Measurements from ENCODE around the gene PLEKHM1. TPM values are rescaled to one million over a fixed set of nuclear protein-coding genes. Genes with fewer than 3 reads are reported as not detected.
"Not testable (repeated sequence)": the region's sequence is repeated elsewhere in the genome, so short reads cannot be mapped to it uniquely, and the experiment has no call there.

Gene PLEKHM1
- total RNA-seq, 2 experiments from 2014 or later: 20.4 to 21.2 TPM

DNA sequence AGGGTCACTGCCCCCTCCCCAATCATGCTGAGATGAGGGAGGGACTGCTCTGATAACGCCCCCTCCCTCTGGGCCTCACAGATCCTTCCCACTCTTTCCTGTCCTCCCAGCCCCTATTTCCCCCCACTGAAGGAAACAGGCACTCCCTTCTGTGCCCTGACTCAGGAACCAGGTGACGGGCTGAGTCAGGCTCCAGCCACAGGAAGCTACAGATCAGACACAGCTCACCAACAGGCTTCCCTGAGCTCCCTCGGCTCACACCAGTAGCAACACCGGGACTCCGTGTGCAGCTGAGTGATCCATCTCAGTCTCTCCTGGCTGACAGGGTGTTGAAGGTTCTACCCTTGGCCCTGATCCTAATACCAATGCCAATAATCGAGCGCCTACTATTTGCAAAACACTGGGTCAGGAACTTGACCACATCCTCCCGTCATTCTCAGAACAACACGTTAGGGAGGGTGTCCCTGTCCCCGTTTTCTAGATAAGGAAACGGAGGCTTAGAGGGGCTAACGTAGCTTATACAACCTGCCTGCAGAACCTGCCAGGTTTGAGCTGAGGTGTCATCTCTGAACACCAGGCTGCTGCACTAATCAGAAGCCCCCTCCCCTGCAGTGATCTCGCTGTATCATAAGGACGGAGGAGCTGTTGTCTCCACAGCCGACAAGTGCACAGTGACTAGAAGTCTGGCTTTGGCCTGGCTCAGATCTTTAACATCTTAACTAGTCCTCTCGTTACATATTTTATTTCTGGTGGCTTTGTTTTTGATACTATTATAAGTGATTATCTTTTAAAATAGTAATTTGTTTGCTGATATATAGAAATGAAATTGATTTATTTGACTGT is 44.4 kb downstream of the PLEKHM1 start:
- Mint-ChIP-seq H3K4me1 (peaks cover 13% of the 10 kb centered on the region), H3K27ac (peak overlapping the region; percentile 65)
- ChIA-PET CTCF (interaction anchor here (0.9 kb wide), 1 partner anchor 120 kb away, joined by 3 read pairs; no protein-coding TSS in a partner anchor), POLR2A (interaction anchor here (1.6 kb wide), 1 partner anchor 37 kb away, joined by 3 read pairs; no protein-coding TSS in a partner anchor)
- ATAC-seq: peak; percentile 99
- H3K27me3 Mint-ChIP-seq; intact Hi-C loops (cut with DNase I, micrococcal nuclease); H3K9me3 Mint-ChIP-seq (ENCODE audit: low read depth); H3K4me3 Mint-ChIP-seq; H3K36me3 Mint-ChIP-seq (ENCODE audit: low read depth): not testable (repeated sequence)
- DNase-seq: peak; percentile 73

DNA sequence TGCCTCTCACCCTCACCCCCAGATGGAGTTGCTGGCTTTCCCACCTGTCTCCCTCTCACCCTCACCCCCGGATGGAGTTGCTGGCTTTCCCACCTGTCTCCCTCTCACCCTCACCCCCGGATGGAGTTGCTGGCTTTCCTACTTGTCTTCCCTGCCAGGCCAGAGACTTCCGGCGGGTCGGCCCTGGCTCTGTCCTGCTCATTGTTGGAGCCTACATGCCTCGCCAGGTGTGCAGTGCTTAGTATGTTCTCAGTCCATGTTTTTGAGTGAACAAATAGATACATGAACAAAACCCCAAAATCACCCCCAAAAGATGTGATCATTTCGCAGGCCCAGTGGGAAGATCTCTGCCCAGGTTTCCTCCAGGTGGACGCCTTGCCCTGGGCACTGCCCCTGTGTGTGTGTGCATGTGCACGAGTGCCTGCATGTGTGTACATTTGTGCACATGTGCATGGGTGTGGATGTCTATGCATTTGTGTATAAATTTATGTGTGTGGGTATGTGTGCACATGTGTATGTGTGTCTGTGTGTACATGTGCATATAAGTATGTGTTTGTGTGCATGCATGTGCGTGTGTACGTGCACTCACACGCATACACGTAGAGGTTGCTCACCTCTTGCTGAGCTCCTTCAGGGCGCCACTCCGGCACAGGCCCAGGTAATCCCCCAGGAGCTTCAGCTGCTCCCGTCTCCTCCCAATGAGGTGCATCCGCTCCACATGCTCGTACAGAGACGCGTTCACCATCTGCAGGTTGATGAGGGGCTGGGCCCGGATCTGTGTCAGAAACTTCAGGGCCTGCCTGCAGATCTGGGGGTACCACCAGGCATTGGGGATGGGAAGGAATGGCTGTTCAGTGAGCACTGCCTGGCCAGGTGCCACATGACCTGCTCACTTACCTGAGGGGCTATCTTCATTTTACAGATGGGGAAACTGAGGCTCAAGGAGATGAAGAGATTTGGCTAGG is 45.4 kb downstream of the PLEKHM1 start:
- H3K36me3 Mint-ChIP-seq (ENCODE audit: low read depth); DNase-seq; H3K27me3 Mint-ChIP-seq; ATAC-seq; intact Hi-C loops (cut with DNase I, micrococcal nuclease); H3K4me3 Mint-ChIP-seq; H3K27ac Mint-ChIP-seq; CTCF ChIA-PET; H3K9me3 Mint-ChIP-seq (ENCODE audit: low read depth): not testable (repeated sequence)
- H3K4me1 Mint-ChIP-seq: peaks cover 21% of the 10 kb centered on the region
- POLR2A ChIA-PET: interaction anchor here (1.6 kb wide), 1 partner anchor 36 kb away, joined by 3 read pairs; no protein-coding TSS in a partner anchor

DNA sequence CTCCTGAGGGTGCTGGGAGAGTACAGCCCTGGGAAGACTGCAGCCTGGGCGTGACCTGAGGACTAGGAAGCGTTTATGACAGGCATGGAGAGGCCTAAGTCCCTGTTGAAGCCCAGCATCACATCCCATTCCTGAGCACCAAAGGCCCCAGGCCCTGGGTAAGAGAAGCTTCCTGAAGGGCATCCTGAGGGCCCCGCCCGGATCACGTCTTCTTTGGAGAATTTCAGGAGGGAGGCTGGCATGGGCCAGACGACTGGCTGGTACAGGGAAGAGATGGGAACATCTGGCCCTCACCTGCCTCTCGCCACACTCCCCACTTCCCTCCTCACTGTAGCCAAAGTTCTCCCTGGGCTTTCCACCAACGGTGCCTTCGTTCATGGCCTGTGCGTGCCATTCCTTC is 46.2 kb downstream of the PLEKHM1 start:
- H3K36me3 Mint-ChIP-seq (ENCODE audit: low read depth); H3K4me3 Mint-ChIP-seq; H3K27me3 Mint-ChIP-seq; H3K27ac Mint-ChIP-seq; intact Hi-C loops (cut with DNase I, micrococcal nuclease); CTCF ChIA-PET; DNase-seq; ATAC-seq; H3K9me3 Mint-ChIP-seq (ENCODE audit: low read depth); POLR2A ChIA-PET: not testable (repeated sequence)
- peaks cover 21% of the 10 kb centered on the region for H3K4me1 Mint-ChIP-seq

DNA sequence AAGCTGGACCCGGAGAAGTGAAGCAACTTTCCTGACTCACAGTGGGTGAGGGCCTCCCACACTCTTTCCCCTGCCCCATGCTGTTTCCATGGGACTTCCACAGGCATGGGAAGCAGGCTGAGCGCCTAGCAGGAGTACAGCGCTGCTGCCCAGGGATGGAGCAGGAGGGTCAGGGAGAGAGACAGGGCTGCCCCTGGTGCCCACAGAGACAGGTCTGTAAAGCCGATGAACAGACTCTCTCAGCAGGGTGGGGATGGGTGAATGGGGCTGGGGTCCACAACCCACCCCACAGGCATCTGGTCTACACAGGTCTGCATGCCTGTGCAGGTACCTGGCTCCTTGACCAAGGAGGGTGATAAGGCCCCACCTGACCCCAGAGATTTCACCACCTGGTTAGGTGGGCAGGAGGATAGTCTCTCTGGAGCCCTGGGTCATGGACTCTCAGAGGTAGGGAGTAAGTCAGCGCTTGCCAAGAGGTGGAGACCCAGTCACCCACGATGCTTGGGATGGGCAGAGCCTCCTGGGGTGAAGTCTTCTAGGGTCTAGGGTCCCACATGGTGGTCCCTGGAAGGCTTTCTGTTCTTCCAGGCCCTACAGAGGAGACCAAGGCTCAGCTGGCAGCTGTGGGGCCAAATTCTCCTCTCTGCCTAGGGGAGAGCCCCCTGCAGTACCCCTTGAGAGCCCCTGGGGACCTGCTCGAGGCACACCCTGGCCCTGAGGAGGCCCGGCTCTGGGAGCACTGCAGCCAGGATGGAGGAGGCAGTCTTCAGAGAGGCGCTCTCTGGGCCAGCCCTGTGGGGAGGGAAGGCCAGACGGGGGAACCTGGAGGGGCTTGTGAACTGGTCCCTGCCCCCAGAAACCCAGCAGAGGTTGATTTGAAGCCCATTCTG is 46.9 kb downstream of the PLEKHM1 start:
- DNase-seq; intact Hi-C loops (cut with DNase I, micrococcal nuclease); CTCF ChIA-PET; H3K4me3 Mint-ChIP-seq; H3K27ac Mint-ChIP-seq; ATAC-seq; H3K36me3 Mint-ChIP-seq (ENCODE audit: low read depth); H3K9me3 Mint-ChIP-seq (ENCODE audit: low read depth); POLR2A ChIA-PET; H3K27me3 Mint-ChIP-seq: not testable (repeated sequence)
- peaks cover 21% of the 10 kb centered on the region for H3K4me1 Mint-ChIP-seq

DNA sequence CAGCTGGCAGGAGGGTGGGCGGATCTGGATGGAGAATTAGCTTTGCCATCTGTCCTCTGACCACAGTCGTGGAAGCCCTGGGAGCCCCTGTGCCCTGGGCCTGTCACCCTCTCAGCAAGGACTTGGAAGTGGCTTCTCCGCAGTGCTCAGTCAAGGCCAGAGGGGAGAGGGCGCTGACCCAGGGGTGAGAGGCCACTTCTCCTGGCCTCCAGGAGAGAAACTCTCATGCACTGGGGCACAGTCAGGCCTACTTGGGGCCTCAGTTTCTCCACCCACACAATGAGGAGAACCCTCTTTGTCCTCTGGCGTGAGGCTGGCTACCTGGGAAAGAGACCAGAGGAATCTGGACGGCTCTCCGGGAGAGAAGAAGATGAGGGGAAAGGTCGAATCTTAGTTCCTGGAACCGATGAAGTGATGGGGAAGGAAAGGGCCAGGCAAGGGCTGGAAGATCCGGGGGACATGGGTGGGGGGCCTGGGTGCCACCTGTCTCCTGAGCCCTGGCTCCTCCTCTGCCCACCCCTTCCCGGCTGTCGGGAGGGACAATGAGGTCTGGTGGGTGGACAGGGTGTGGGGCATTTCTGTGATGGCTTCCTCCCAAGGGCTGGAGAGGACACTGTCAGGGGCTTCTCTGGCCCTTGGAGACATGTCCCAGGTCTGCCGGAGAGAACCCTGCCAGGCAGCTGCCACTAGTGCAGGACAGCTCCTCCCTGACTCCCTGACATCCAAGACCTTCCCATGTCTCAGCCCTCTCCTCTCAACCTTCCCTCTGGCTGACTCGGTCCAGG is 48.8 kb downstream of the PLEKHM1 start:
- Mint-ChIP-seq H3K27me3 (no peaks in the 10 kb centered on the region), H3K9me3 (ENCODE audit: low read depth) (no peaks in the 10 kb centered on the region), H3K27ac (no peak overlapping the region), H3K4me1 (peaks cover 21% of the 10 kb centered on the region), H3K4me3 (no peak overlapping the region), H3K36me3 (ENCODE audit: low read depth) (peaks cover 8% of the 10 kb centered on the region)
- POLR2A ChIA-PET: no interaction called here
- CTCF ChIA-PET: interaction anchor here (0.5 to 1.2 kb wide), 3 partner anchors 11 to 491 kb away, joined by 3 to 5 read pairs (median 3); no protein-coding TSS in a partner anchor
- ATAC-seq (no peak), DNase-seq (no peak)
- intact Hi-C loops (cut with DNase I, micrococcal nuclease): no loop called here

DNA sequence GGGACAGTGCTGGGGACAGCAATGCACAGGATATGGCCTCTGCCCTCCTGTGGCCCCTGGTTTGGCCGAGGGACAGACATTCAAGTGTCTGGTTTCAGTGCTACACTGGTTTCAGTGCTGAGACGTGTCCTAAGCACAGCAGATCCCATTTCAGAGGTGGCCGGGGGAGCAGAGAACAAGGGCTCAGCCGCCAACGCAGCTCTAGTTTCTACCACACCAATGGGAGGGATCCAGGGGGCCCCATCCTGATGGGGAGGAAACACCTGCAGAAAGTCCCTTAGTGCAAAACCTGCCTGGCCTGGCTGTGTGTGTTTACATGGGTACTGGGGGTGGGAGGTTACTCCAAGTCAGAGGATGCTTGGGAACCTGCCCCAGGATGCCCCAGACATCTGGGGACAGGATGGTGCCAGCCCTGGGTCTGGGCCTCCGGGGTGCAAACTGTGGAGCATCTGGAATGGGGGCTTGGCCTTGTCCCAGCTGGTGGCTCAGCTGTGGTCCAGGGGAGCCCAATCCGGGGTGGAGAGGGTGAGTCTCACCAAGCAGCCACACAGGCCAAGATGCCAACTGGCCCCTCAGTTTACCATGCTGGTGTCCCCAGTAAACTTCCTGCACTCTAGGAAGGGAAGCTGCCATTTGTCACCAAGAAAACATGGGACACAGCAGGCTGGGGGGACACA is 49.5 kb downstream of the PLEKHM1 start:
- ATAC-seq: peak; percentile 62
- CTCF ChIA-PET: interaction anchor here (0.5 to 1.2 kb wide), 2 partner anchors 10 to 490 kb away, joined by 3 to 5 read pairs; no protein-coding TSS in a partner anchor
- DNase-seq: peak; percentile 68
- H3K27me3 Mint-ChIP-seq; H3K4me3 Mint-ChIP-seq; POLR2A ChIA-PET; H3K9me3 Mint-ChIP-seq (ENCODE audit: low read depth); H3K27ac Mint-ChIP-seq; H3K36me3 Mint-ChIP-seq (ENCODE audit: low read depth); intact Hi-C loops (cut with DNase I, micrococcal nuclease): not testable (repeated sequence)
- peaks cover 17% of the 10 kb centered on the region for H3K4me1 Mint-ChIP-seq

DNA sequence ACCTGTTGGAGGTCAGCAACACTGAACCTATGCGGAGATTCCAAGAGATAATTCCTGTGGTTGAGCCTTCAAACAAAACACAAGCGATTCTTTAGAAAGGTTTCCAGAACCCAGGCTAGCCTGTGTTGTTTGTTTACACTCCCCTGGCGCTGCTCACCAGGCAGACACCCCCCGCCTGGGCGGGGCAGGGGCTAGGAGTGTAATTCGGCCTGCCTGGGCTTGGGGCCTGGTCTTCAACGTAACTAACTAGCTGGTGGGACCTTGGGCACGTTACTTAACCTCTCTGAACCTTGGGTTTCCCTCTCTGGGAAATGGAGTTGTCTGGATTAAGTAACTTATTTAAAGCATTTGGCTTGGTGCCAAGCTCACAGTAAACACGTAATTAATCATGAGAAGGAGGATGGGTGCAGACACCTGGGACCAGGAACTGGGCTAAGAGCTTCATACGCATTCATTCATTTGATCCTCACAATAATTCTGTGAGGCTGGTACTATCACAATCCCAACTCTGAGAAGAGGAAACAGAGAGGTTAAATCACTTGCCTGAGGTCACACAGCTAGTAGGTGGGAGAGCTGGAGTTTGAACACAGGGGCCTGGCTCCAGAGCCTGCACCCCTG is 50.3 kb downstream of the PLEKHM1 start:
- H3K27me3 Mint-ChIP-seq: no peaks in the 10 kb centered on the region
- H3K27ac Mint-ChIP-seq: no peak overlapping the region
- DNase-seq (no peak), ATAC-seq (no peak)
- no peak overlapping the region for H3K4me3 Mint-ChIP-seq
- H3K36me3 Mint-ChIP-seq (ENCODE audit: low read depth): peaks cover 6% of the 10 kb centered on the region
- no peaks in the 10 kb centered on the region for H3K9me3 Mint-ChIP-seq (ENCODE audit: low read depth)
- CTCF ChIA-PET: interaction anchor here (1.2 to 1.3 kb wide), 2 partner anchors 10 to 13 kb away, joined by 3 to 5 read pairs; no protein-coding TSS in a partner anchor
- H3K4me1 Mint-ChIP-seq: peaks cover 14% of the 10 kb centered on the region
- intact Hi-C loops (cut with DNase I, micrococcal nuclease): no loop called here
- POLR2A ChIA-PET: no interaction called here

DNA sequence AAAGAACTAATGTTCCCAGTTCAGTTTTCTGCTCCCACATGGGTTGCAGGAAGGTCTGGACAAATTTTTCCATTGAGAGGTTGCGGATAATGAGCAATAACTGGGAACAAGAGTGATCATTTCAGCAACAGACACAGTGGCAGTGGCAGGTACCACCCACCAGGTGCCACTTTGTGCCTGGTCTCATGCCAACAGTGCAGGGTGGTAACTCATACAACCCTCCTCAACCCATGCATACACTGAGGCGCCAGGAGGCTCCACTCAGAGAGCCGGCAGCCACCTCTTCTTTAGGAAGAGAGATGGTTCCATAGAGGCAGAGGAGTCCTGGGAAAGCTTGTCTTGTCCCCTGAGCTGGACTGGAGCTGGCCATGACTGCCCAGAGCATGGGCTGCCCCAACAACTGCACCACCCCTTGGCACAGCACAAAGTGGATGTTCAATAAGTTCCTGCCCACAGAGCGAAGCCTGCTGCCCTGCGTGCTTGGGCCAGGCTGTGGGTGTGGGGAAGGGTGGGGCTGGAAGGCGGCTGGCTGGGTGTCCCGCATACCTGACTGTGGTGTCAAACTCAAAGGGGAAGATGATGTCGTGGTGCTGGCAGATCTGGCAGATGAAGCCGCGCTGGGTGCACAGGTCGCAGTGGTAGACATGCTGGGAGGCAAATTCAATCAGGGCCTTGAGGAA is 51.5 kb downstream of the PLEKHM1 start:
- Mint-ChIP-seq H3K4me3 (no peak overlapping the region), H3K36me3 (ENCODE audit: low read depth) (peaks cover 2% of the 10 kb centered on the region), H3K27ac (no peak overlapping the region), H3K4me1 (peaks cover 14% of the 10 kb centered on the region), H3K9me3 (ENCODE audit: low read depth) (no peaks in the 10 kb centered on the region), H3K27me3 (no peaks in the 10 kb centered on the region)
- intact Hi-C loops (cut with DNase I, micrococcal nuclease): no loop called here
- ATAC-seq (no peak), DNase-seq (no peak)
- ChIA-PET CTCF (interaction anchor here (1.3 kb wide), 1 partner anchor 12 kb away, joined by 5 read pairs; no protein-coding TSS in a partner anchor), POLR2A (no interaction called here)

DNA sequence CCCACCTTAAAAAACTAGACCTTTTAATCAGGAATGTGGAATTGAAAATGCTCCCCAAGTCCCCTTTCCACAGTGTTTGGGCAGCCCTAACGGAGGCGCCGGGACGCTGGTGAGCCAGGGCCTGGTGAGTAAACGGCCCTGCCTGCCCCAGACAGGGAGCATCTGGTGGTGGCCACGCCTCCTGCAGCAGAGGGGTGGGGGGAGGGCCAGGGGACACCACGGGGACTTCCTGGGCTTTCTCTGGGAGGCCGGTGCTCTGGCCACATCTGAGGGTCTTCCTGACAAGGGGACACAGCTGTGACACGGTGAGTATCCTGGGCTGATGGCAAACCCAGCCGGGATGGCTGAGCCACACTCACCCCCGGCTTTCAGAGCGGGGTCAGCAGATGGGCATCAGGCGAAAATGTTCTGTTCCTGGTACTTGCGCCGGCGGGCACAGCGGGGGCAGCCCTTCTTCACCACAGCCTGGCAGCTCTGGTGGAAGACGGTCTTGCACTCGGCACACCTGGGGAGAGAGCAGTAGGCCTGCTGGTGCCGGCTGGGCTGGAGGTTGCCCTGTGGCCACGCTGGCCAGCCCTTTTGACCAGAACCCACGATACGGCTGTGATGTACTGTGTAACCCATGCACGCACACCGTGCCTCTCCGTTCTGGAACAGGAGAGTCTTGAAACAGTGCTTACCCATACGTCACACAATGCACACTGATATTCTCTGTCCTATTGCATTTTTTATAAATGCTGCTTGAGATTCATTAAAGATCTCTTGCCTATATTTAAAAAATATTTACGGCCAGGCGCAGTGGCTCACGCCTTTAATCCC is 52.8 kb downstream of the PLEKHM1 start:
- Mint-ChIP-seq H3K9me3 (ENCODE audit: low read depth) (no peaks in the 10 kb centered on the region), H3K4me3 (no peak overlapping the region), H3K4me1 (peaks cover 14% of the 10 kb centered on the region), H3K36me3 (ENCODE audit: low read depth) (peaks cover 2% of the 10 kb centered on the region), H3K27me3 (no peaks in the 10 kb centered on the region), H3K27ac (no peak overlapping the region)
- ChIA-PET POLR2A (no interaction called here), CTCF (no interaction called here)
- DNase-seq (no peak), ATAC-seq (no peak)
- intact Hi-C loops (cut with DNase I, micrococcal nuclease): no loop called here
